Measurements from ENCODE around the gene FXYD6.

- TF ChIP-seq CTCF (IDR thresholded peaks at IDR 0.05; ENCODE audit: low read depth, low read length) (no peak), POLR2A (IDR thresholded peaks at IDR 0.05; ENCODE audit: extremely low read depth, insufficient read length) (no peak), MAX (IDR thresholded peaks at IDR 0.05; ENCODE audit: low read depth, low read length) (no peak), MYC (IDR thresholded peaks at IDR 0.05; ENCODE audit: low read depth, low read length) (no peak)
Measured at GRCh38 chr11:117924631-117925170, 48.2 kb upstream of the FXYD6 start.

Data from NB4 (cell line).